Pons (tissue), 1 donor: Measurements from ENCODE around the gene SLC8B1.
A peak's percentile ranks its signal among the peaks of the same experiment; 100 is the strongest.

Experiments used
- DNase-seq: peaks from one replicate; pipeline ENCODE4 v3.0.0-alpha.2; 2016; ENCODE audit warnings: low spot score

Gene SLC8B1

GRCh38 chr12:113318900-113319628, 15.8 kb downstream of the SLC8B1 start:
- DNase-seq = no peak

DNA sequence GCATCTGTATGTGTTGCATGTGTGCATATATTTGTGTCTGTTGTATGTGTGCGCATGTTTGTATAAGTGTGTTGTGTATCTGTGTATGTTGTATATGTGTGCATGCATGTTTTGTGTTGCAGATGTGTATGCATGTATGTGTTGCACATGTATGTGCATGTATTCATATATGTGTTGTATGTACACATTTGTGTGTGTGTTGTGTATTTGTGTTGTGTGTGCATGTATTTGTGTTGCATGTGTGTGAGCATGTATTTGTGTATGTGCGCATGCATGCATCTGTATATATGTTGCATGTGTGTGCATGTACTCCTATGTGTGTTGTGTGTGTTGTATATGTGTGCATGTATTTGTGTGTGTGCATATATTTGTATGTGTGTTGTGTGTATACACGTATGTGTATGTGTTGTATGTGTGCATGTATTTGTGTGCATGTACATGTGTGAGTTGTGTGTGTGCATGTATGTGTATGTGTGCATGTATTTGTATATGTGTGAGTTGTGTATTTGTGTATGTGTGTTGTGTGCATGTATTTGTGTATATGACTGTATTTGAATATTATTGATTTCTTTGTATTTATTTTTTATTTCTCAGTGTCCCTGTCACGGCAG, 16.8 kb downstream of the SLC8B1 start:
- no peak for DNase-seq

- DNase-seq = no peak
These were observed 17.8 kb downstream of the SLC8B1 start for GRCh38 chr12:113317122-113317521.

DNA sequence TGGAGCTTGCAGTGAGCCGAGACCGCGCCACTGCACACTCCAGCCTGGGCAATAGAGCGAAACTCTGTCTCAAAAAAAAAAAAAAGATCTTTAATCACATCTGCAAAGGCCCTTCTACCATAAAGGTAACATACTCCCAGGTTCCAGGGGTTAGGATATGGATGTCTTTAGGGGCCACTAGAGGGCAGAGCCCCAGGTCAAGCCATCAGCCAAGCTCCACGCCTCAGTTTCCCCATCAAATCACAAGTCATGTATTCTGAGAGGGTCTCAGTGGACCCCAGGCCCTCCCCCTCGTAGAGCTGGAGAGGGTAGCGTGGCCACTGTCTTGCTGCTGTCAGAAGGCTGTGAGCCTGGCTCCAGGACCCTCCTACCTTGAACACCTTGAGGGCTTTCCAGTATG, 18.8 kb downstream of the SLC8B1 start:
- DNase-seq = no peak

- DNase-seq = no peak
These were observed 19.6 kb downstream of the SLC8B1 start for GRCh38 chr12:113315358-113315757.

GRCh38 chr12:113314121-113314529, 20.8 kb downstream of the SLC8B1 start:
- no peak for DNase-seq

GRCh38 chr12:113310489-113310888, 24.4 kb downstream of the SLC8B1 start:
- DNase-seq = no peak

DNA sequence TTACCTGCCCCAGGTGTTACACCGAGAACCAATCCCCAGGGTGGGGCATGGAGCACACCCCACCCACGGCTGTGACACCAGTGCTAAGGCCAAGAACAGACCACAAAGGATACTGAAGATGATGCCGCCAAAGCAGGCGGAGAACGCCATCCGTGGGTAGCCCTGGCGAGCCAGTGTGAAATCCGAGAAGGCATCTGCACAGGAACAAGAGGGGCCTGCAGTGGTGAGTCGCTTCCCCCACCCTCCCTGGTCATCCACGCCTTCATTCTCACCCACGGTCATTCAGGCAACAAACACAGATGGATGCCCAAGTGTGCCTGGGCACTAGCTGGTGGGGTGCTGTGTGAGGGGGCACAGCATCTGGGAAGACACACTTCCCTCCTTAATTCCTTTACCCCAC, 28.5 kb downstream of the SLC8B1 start:
- no peak for DNase-seq

GRCh38 chr12:113305281-113305856, 29.5 kb downstream of the SLC8B1 start:
- peak; percentile 27 for DNase-seq

DNA sequence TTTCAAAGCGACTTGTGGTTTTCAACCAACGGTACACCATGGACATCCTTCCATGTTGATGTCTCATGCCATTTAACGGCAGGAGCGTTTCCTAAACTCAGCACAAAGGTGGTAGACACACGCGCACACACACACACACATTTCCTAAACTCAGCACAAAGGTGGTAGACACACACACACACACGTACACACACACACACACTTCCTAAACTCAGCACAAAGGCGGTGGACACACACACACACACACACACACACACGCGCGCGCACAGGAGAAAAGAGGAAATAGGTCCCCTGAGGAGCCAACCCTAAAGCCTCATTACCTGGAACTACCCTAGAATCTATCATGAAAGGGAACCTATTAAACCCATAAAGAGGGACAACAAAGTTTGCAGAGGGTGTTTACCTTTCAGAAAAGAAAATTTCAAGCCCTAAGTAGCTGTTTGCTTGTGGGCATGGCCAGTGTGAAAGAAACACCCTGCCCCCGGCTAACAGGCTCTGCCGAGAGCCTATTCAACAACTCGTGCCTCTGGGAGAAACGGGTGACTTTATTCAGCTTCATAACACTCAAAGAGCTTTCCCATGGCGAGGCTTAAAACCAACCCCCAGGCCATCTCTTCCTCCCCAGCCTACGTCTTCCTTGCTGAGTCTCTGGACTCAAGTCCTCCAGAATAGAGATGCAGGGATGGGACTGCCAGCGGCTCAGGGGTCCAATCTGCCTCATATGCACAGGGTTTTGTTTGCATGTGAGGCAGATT, 31.8 kb downstream of the SLC8B1 start:
- DNase-seq = no peak

DNA sequence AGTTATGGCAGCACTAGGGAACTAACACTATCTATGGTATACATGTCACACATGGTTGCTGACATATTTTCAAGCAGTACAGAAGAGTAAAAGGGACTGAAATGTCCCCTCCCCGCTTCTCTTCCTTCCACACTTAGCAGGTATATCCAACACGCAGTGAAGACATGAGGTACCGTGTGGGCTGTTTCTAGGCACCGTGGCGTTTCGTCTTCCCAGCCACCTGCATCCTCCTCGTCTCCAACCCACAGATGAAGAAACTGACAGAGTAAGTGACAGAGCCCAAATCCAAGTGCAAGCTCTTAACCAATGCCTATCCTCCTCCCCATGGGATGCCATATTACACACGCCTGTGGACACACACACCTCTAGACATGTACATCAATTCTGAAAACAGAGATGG, 32.4 kb downstream of the SLC8B1 start:
- no peak for DNase-seq

DNA sequence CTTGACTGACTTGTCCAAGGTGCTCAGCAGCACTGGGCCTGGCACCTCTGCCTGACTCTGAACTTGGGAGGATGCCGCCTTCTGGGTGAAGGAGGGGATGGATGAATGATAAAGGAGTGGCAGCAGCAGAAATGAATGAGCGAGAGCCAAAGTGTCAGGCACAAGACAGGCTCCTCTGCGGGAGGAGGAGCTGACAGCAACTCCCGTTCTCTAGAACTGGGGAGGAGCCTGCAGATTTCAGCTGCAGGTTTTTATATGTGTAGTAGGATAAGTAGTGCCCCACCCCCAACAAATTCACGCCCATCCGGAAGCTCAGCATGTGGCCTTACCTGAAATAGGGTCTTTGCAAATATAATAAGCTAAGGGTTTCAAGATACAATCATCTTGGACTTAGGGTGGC, 33.1 kb downstream of the SLC8B1 start:
- DNase-seq = no peak

DNA sequence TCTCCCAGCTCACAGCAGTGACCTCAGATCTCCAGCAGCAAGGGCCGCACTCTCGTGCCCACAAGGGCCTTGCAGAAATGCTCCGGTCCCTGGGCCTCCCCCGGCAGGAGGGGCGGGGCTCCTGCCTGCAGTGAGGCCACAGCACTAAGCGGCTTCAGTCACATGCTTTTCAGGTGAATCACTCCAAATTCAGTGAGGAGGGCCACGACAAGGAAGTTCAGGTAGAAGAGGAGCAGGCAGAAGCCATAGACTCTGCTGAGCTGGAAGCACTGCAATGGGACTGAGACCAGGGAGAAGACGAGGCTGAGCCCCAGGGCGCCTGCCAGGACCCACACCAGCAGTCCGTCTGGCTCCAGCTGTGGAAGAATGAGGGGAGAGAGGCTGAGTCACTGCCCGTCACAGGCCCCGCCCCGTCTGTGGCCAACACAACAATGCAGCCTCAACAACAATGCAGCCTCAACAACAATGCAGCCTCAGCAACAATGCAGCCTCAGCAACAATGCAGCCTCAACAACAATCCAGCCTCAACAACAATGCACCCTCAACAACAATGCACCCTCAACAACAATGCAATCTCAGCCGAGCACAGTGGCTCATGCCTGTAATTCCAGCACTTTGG, 35.2 kb downstream of the SLC8B1 start:
- DNase-seq = no peak

DNA sequence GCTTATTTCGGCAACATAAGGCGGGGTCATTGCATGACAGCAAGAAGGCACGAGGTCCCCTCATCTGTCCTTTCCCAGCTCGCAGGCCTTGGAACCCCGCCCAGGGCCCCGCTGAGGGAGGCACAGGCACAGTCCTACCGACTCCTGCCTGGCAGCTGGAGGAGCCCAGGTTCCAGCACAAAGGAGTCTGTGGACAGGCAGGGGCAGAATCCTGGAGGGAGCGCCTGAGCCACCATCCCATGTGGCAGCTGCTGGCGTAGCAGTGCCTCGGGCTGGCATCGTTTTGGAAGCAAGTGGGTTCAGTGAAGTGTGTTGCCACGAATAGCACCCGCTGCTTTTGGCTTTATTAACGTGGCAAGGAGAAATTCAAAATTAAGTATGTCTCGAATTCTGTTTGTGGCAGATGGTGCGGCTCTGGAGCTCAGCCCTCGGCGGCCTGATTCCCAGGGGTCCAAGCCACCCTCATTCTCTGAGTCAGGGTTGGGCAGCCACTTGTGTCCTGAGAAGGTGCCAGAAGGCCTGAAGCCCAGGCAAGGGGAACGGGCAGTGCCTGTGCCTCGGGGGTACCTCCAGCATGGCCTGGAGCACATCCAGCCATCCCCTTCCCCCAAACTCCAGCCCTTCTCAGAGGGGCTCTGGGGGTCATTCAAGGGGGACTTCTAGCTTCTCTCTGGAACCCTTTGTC, 35.9 kb downstream of the SLC8B1 start:
- peak; percentile 43 for DNase-seq

- no peak for DNase-seq
These were observed 36.5 kb downstream of the SLC8B1 start for GRCh38 chr12:113298472-113298817.

DNA sequence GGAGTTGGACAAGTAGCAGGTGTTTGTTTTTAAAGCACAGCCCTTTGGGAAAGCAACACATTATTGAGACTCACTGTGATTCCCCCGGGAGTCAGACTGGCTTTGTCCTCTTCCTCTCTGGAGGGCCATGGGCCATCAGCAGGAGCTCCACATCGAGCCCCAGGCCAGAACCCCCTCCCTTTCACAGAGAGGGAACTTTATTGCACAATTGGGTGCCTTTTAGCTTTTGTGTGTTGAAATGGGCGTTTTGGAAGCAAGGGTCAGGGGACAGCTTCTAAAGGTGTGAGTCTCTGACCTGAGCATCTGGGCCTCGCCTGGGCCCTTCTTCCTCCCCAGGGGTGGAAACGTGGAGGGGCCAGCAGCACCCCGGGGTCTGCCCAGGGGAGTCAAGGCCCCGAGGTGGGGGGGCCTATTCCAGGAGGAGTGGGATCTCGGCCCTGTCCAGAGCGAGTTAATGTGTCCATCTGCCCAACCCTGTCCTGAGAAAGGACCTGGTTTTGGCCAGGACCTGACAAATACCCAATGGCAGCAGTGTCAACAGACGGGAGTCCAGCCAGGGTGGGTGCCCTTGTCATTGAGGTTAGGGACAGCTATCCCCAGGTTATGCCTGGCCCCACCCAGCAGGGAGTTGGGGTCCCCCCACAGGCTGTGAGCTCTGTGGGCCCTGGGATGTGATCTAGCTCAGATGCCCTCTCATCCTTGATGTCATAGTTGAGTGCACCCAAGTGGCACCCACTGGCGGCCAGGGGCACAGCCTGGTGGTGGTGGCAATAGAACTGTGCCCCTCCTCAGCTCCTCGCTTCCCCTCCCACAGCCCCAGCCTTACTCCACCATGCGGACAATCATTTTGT, 37.1 kb downstream of the SLC8B1 start:
- no peak for DNase-seq

DNA sequence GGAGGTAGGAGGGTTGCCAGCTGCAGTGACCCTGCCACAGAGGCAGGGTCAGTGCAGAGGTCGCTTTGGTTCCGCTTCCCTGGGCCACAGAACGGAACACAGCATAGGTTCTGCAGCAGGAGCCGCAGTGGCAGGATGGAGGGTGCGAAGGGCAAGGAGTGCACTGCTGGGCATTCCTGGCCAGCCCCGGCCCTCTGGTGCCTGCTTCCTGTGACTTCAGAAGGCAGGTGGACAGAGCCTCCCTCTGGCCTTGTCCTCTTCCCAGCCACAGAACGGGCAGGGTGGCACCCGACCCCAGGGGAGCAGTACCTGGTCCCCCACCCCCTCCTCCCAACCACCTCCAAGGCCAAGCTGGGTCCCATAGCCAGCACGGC, 37.7 kb downstream of the SLC8B1 start:
- no peak for DNase-seq

GRCh38 chr12:113296557-113297213, 38.2 kb downstream of the SLC8B1 start:
- no peak for DNase-seq

DNA sequence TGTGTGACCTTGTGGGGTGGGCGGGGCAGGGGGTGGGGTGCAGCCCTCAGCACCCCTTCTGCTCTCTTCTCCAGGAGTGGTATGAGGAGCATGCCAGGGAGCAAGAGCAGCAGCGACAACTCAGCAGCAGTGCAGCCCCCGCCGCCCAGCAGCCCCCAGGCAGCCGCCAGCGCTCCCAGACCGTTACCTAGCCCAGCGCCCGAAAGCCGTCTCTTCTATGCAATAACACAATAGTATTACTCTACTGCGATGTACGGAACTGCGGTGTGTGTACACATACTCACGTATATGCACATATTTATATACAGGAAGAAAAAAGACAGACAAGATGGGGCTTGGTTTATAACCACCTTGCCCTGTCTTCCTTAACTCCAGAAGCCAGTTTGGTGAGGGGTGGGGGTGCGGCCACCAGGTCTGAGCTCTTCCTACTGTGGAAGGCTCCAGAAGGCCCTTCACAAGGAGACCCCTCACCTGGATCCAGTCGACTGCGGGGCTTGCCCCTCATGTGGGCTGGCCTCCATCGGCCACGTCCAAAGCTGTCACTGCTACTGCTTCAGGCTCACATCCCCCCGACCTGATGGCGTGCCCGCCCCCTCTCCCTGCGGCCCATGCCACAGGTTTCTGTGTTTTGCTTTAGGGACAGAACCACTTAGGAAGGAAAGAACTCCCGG, 38.9 kb downstream of the SLC8B1 start:
- no peak for DNase-seq

DNA sequence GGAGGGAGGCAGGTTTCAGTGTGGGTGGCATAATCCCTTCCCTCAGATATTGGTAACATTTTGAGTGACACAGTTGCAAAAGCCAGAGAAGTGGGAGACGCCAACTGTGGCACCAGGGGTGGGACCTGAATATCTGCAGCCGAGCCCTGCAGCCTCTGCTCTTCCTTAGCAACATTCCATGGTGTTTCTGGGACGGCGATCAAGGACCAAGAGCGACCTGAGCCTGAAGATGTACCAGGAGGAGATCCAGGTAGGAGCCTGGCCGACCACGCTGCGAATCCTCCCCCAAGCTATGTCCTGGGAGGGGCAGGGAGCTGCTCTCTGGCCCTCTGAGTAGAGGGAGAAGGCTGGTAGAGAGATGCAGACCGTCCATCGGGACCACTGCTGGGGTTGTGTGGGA, 41.8 kb downstream of the SLC8B1 start:
- no peak for DNase-seq
